ENCODE results near the gene PLD1. TPM values are rescaled to one million over a fixed set of nuclear protein-coding genes. Genes with fewer than 3 reads are reported as not detected.
A peak's percentile ranks its signal among the peaks of the same experiment; 100 is the strongest.

PLD1 gene
- total and polyA plus RNA-seq, 10 of the 15 experiments (the other 5 are each of a cell fraction or from before 2014, with no cell fraction given) = 2.9 to 108 (median 3.6) TPM

GRCh38 chr3:171846597-171846996 is 36.3 kb upstream of the PLD1 start (continued):
- TF ChIP-seq, protein P1, sequence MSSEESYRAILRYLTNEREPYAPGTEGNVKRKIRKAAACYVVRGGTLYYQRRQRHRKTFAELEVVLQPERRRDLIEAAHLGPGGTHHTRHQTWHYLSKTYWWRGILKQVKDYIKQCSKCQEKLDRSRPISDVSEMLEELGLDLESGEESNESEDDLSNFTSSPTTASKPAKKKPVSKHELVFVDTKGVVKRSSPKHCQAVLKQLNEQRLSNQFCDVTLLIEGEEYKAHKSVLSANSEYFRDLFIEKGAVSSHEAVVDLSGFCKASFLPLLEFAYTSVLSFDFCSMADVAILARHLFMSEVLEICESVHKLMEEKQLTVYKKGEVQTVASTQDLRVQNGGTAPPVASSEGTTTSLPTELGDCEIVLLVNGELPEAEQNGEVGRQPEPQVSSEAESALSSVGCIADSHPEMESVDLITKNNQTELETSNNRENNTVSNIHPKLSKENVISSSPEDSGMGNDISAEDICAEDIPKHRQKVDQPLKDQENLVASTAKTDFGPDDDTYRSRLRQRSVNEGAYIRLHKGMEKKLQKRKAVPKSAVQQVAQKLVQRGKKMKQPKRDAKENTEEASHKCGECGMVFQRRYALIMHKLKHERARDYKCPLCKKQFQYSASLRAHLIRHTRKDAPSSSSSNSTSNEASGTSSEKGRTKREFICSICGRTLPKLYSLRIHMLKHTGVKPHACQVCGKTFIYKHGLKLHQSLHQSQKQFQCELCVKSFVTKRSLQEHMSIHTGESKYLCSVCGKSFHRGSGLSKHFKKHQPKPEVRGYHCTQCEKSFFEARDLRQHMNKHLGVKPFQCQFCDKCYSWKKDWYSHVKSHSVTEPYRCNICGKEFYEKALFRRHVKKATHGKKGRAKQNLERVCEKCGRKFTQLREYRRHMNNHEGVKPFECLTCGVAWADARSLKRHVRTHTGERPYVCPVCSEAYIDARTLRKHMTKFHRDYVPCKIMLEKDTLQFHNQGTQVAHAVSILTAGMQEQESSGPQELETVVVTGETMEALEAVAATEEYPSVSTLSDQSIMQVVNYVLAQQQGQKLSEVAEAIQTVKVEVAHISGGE (CRISPR knock-in tag; IDR thresholded peaks at IDR 0.05) = no peak
- TF ChIP-seq RELB (IDR thresholded peaks at IDR 0.05; ENCODE audit: low read depth) (peak; percentile 70; the same call in 1 of the 2 replicates), WRNIP1 (IDR thresholded peaks at IDR 0.05; ENCODE audit: borderline replicate concordance, low read depth, low read length) (no peak), RAD51 (IDR thresholded peaks at IDR 0.05) (no peak), CBX5 (IDR thresholded peaks at IDR 0.05; ENCODE audit: low read depth) (no peak; the same call in 1 of the 2 replicates), ZNF207 (IDR thresholded peaks at IDR 0.05; ENCODE audit: borderline replicate concordance) (no peak), ZNF274 (IDR thresholded peaks at IDR 0.05; ENCODE audit: insufficient read depth, insufficient read length) (no peak), YY1 (IDR thresholded peaks at IDR 0.05; ENCODE audit: low read depth, low read length) (no peak), TCF7 (IDR thresholded peaks at IDR 0.05; ENCODE audit: borderline replicate concordance) (peak; percentile 99), PAX8 (IDR thresholded peaks at IDR 0.05) (no peak)
- TF ChIP-seq, protein P2, sequence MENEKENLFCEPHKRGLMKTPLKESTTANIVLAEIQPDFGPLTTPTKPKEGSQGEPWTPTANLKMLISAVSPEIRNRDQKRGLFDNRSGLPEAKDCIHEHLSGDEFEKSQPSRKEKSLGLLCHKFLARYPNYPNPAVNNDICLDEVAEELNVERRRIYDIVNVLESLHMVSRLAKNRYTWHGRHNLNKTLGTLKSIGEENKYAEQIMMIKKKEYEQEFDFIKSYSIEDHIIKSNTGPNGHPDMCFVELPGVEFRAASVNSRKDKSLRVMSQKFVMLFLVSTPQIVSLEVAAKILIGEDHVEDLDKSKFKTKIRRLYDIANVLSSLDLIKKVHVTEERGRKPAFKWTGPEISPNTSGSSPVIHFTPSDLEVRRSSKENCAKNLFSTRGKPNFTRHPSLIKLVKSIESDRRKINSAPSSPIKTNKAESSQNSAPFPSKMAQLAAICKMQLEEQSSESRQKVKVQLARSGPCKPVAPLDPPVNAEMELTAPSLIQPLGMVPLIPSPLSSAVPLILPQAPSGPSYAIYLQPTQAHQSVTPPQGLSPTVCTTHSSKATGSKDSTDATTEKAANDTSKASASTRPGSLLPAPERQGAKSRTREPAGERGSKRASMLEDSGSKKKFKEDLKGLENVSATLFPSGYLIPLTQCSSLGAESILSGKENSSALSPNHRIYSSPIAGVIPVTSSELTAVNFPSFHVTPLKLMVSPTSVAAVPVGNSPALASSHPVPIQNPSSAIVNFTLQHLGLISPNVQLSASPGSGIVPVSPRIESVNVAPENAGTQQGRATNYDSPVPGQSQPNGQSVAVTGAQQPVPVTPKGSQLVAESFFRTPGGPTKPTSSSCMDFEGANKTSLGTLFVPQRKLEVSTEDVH (IDR thresholded peaks at IDR 0.05; ENCODE audit: low read depth, partially characterized antibody) = no peak
- TF ChIP-seq, protein P3, sequence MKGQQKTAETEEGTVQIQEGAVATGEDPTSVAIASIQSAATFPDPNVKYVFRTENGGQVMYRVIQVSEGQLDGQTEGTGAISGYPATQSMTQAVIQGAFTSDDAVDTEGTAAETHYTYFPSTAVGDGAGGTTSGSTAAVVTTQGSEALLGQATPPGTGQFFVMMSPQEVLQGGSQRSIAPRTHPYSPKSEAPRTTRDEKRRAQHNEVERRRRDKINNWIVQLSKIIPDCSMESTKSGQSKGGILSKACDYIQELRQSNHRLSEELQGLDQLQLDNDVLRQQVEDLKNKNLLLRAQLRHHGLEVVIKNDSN (IDR thresholded peaks at IDR 0.05; ENCODE audit: borderline replicate concordance, extremely low read length, insufficient read depth, low read depth, low read length) = no peak
- TF ChIP-seq, protein P4, sequence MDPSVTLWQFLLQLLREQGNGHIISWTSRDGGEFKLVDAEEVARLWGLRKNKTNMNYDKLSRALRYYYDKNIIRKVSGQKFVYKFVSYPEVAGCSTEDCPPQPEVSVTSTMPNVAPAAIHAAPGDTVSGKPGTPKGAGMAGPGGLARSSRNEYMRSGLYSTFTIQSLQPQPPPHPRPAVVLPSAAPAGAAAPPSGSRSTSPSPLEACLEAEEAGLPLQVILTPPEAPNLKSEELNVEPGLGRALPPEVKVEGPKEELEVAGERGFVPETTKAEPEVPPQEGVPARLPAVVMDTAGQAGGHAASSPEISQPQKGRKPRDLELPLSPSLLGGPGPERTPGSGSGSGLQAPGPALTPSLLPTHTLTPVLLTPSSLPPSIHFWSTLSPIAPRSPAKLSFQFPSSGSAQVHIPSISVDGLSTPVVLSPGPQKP (IDR thresholded peaks at IDR 0.05; ENCODE audit: low read depth, low read length) = no peak
- TF ChIP-seq, protein P5, sequence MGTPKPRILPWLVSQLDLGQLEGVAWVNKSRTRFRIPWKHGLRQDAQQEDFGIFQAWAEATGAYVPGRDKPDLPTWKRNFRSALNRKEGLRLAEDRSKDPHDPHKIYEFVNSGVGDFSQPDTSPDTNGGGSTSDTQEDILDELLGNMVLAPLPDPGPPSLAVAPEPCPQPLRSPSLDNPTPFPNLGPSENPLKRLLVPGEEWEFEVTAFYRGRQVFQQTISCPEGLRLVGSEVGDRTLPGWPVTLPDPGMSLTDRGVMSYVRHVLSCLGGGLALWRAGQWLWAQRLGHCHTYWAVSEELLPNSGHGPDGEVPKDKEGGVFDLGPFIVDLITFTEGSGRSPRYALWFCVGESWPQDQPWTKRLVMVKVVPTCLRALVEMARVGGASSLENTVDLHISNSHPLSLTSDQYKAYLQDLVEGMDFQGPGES (IDR thresholded peaks at IDR 0.05) = no peak
- TF ChIP-seq, protein P6, sequence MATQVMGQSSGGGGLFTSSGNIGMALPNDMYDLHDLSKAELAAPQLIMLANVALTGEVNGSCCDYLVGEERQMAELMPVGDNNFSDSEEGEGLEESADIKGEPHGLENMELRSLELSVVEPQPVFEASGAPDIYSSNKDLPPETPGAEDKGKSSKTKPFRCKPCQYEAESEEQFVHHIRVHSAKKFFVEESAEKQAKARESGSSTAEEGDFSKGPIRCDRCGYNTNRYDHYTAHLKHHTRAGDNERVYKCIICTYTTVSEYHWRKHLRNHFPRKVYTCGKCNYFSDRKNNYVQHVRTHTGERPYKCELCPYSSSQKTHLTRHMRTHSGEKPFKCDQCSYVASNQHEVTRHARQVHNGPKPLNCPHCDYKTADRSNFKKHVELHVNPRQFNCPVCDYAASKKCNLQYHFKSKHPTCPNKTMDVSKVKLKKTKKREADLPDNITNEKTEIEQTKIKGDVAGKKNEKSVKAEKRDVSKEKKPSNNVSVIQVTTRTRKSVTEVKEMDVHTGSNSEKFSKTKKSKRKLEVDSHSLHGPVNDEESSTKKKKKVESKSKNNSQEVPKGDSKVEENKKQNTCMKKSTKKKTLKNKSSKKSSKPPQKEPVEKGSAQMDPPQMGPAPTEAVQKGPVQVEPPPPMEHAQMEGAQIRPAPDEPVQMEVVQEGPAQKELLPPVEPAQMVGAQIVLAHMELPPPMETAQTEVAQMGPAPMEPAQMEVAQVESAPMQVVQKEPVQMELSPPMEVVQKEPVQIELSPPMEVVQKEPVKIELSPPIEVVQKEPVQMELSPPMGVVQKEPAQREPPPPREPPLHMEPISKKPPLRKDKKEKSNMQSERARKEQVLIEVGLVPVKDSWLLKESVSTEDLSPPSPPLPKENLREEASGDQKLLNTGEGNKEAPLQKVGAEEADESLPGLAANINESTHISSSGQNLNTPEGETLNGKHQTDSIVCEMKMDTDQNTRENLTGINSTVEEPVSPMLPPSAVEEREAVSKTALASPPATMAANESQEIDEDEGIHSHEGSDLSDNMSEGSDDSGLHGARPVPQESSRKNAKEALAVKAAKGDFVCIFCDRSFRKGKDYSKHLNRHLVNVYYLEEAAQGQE (IDR thresholded peaks at IDR 0.05; ENCODE audit: low read depth, low read length) = no peak

Data from GM12878 (cell line).